ENCODE data around the gene PTPN6. TPM values are rescaled to one million over a fixed set of nuclear protein-coding genes. Genes with fewer than 3 reads are reported as not detected.

Gene PTPN6
- total and polyA plus RNA-seq, 7 donors, result 1.3 to 7.6 (median 3.6) TPM

DNA sequence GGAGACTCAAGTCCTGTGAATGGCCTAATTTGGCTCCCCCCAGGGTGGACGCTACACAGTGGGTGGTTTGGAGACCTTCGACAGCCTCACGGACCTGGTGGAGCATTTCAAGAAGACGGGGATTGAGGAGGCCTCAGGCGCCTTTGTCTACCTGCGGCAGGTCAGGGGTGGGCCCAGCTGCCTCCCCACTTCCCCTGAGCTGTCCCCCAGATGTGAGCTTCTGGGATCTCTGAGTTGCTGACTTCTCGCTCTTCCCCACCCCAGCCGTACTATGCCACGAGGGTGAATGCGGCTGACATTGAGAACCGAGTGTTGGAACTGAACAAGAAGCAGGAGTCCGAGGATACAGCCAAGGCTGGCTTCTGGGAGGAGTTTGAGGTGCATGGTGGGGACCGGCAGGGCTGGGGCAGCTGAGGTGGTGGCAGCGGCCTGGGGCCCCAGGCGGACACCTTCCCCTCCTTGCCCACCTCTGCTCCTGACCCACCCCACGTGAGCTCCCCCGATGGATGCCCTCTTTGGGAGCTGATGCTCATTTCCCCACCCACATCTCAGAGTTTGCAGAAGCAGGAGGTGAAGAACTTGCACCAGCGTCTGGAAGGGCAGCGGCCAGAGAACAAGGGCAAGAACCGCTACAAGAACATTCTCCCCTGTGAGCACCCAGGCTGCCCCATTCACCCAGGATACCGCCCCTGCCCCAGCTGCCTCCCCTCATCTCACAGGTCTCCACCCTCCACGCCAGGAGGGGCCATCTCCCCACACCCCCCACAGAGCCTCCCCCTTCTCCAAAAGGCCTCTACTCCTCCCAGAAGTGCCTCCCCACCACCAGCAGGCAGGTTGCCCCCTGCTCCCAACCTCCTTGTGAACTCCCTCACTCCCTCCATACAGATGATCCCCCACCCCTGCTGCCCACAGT, 4.2 kb downstream of the PTPN6 start:
- intact Hi-C loops (cut with DNase I), result no loop called here
- no peak for DNase-seq

DNA sequence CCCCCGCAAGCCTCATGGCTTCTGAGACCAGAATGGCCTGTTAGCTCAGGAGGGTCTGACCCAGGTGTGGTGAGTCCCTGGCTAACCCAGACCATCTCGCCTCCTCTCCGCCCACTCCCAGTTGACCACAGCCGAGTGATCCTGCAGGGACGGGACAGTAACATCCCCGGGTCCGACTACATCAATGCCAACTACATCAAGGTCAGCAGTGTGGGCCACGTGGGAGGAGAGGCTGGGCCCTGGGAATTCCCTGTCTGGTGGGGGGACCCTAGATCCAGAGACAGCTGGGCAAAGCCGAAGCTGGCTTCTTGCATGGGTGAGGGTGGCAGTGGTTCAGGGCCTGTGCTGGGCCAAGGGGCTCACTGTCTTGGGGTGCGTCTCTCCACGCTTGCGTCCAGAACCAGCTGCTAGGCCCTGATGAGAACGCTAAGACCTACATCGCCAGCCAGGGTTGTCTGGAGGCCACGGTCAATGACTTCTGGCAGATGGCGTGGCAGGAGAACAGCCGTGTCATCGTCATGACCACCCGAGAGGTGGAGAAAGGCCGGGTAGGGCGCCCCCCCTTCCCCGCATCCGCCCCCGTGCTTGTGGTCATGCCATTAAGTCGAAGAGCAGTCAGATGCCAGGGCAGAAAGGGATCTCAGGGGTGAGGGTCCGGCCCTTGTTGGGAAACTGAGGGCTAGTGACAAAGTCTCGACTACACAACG, 5.0 kb downstream of the PTPN6 start:
- ATAC-seq, result no peak
- intact Hi-C loops (cut with DNase I), result no loop called here

More for the DNA sequence above, 4.2 kb downstream of the PTPN6 start:
- Histone ChIP-seq H3K27me3 (ENCODE audit: insufficient read depth in 3 of 3, low read length in 2 of 3) (no peaks in the 10 kb centered on the region), H3K9me3 (no peaks in the 10 kb centered on the region), H3K4me1 (no peaks in the 10 kb centered on the region), H3K36me3 (ENCODE audit: insufficient read depth in 1 of 2, low read depth in 1 of 2) (no peaks in the 10 kb centered on the region), H3K4me3 (no peak overlapping the region), H3K27ac (no peak overlapping the region)
- TF ChIP-seq, protein P1, sequence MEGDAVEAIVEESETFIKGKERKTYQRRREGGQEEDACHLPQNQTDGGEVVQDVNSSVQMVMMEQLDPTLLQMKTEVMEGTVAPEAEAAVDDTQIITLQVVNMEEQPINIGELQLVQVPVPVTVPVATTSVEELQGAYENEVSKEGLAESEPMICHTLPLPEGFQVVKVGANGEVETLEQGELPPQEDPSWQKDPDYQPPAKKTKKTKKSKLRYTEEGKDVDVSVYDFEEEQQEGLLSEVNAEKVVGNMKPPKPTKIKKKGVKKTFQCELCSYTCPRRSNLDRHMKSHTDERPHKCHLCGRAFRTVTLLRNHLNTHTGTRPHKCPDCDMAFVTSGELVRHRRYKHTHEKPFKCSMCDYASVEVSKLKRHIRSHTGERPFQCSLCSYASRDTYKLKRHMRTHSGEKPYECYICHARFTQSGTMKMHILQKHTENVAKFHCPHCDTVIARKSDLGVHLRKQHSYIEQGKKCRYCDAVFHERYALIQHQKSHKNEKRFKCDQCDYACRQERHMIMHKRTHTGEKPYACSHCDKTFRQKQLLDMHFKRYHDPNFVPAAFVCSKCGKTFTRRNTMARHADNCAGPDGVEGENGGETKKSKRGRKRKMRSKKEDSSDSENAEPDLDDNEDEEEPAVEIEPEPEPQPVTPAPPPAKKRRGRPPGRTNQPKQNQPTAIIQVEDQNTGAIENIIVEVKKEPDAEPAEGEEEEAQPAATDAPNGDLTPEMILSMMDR (IDR thresholded peaks at IDR 0.05), result no peak
- ATAC-seq, result no peak
- WGBS, 3 donors, result 87 to 91% (median 91%) methylated on average over 21 to 22 of the region's 22 CpGs

DNA sequence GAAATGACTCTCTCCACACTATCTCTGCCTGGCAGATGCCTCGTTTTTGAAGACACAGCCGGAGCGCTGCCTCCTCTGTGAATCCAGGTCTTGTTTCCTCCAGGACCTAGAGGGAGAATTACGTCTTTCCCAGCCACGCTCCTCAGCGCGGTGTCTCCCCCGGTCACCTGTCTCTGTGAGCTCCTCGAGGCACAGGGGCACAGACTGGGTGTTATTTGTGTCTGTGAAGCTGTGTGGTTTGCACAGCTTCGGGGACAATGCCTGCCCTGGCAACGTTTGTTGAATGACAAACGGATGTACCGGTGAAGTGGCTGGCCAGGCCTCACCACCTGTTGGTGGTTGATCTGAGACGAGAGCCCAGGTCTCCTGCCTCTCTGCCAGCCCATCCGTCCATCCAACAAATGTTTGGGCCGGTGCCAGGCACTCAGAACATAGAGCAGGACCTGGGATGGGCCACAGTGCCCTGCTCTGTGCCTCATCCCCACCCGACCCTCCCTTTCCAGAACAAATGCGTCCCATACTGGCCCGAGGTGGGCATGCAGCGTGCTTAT, 6.1 kb downstream of the PTPN6 start:
- intact Hi-C loops (cut with DNase I), result no loop called here
- DNase-seq, result peak in 1 of 2 donors; percentile 16

More for the DNA sequence above, 5.0 kb downstream of the PTPN6 start:
- no peaks in the 10 kb centered on the region for H3K9me3 ChIP-seq
- H3K4me1 ChIP-seq, result peaks cover 4% of the 10 kb centered on the region
- H3K27me3 ChIP-seq (ENCODE audit: insufficient read depth in 3 of 3, low read length in 2 of 3), result no peaks in the 10 kb centered on the region
- no peak overlapping the region for H3K27ac ChIP-seq
- no peaks in the 10 kb centered on the region for H3K36me3 ChIP-seq (ENCODE audit: insufficient read depth in 1 of 2, low read depth in 1 of 2)
- DNase-seq, result no peak
- WGBS, 3 donors, result 76 to 81% (median 80%) methylated on average over 28 of the region's 28 CpGs
- no peak overlapping the region for H3K4me3 ChIP-seq
- TF ChIP-seq, protein P1 (IDR thresholded peaks at IDR 0.05), result no peak

DNA sequence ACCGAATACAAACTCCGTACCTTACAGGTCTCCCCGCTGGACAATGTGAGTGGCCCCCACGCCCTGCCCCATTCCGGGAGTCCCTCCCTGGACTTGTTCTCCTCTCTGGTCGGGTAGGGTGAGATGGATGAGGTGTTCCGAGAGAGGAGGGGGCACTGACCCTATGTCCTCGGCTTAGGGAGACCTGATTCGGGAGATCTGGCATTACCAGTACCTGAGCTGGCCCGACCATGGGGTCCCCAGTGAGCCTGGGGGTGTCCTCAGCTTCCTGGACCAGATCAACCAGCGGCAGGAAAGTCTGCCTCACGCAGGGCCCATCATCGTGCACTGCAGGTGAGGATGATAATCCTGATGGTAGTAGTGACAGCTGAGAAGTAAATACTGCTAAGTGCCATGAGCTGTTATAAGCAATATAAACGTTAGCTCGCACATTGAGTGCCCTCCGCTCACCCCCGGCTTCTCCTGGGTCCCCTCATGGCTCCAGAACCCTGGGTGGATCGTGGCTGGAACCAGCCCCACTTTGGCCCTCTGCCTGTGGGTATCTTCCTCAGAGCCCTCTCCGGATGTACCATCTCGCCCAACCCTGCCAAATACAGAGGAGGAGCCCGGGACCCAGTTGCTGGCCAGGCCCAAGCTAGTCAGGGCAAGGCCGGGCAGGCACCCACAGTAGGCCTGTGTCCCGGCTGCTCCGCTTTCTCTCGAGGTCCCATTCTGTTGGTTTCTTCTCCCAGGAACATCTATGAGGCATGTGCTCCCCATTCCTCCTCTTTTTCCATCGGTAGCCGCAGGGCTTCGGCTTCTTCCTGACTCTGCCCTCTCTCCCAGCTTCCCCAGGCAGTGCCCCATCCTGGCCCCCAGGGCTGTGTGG, 6.8 kb downstream of the PTPN6 start:
- intact Hi-C loops (cut with DNase I), result no loop called here
- no peak for ATAC-seq
- no peaks in the 10 kb centered on the region for H3K36me3 ChIP-seq (ENCODE audit: insufficient read depth in 1 of 2, low read depth in 1 of 2)
- 85 to 89% (median 86%) methylated on average over 28 of the region's 28 CpGs for WGBS, 3 donors
- TF ChIP-seq, protein P1 (IDR thresholded peaks at IDR 0.05), result no peak
- DNase-seq, result peak in 1 of 2 donors; percentile 45
- no peaks in the 10 kb centered on the region for H3K27me3 ChIP-seq (ENCODE audit: insufficient read depth in 3 of 3, low read length in 2 of 3)
- H3K27ac ChIP-seq, result peak overlapping the region; percentile 53
- no peak overlapping the region for H3K4me3 ChIP-seq
- H3K4me1 ChIP-seq, result peaks cover 10% of the 10 kb centered on the region
- no peaks in the 10 kb centered on the region for H3K9me3 ChIP-seq

More for the DNA sequence above, 6.1 kb downstream of the PTPN6 start:
- no peak for ATAC-seq
- Histone ChIP-seq H3K27me3 (ENCODE audit: insufficient read depth in 3 of 3, low read length in 2 of 3) (no peaks in the 10 kb centered on the region), H3K36me3 (ENCODE audit: insufficient read depth in 1 of 2, low read depth in 1 of 2) (no peaks in the 10 kb centered on the region), H3K4me3 (no peak overlapping the region), H3K27ac (no peak overlapping the region), H3K4me1 (peaks cover 10% of the 10 kb centered on the region), H3K9me3 (no peaks in the 10 kb centered on the region)
- 66 to 78% (median 70%) methylated on average over 20 of the region's 20 CpGs for WGBS, 3 donors
- TF ChIP-seq, protein P1 (IDR thresholded peaks at IDR 0.05), result no peak
